Activated T-cell treated with anti-CD3 and anti-CD28 coated beads for 24 hours (primary cell): ENCODE results near the gene NRXN2.

Experiments
- DNase-seq: peaks from one replicate; pipeline ENCODE4 v3.0.0-alpha.2; 2020; ENCODE audit warnings: low read depth

The NRXN2 gene

DNA sequence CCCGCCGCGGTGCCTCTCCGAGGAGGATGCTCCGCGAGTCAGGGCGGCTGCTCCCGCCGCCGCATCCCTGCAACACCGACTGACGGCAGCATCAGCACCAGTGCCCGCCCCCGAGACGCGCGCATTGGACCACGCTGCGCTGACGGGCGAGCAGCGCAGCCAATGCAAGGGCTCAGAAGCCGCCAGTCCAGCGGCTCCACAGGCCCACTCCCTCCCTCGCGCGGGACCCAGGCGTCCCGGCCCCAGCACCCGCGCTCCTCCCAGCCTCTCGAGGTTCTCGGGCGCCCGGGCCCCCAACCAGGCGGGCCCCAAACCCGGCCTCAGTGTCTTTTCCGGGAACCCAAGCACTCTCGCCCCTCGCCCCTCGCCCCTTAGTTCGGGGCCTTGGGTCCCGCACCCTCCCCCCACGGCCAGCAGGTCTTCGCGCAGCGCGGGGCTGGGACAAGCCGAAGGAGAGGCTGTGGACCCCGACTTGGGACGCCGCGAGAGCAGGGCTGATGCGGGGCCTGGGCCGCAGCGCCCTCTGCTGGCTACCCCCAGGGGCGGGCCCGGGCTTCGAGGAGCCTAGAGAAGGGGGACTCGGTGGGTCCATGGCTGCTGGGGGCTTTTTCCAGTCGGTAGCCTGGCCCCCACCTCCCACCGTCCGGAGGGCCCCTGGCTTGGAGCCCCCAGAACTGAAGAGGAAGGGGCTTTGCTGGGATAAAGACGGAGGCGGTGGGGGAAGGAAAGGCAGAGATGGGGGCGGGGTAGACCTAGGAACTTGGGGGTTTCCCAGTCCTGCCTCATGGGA is at the start of gene NRXN2:
NRXN2 (minus strand) TSS at position 81 of the 790 bp plus-strand sequence. CDS start 9,498 bp downstream, outside the sequence.
- peak; percentile 80 for DNase-seq

DNA sequence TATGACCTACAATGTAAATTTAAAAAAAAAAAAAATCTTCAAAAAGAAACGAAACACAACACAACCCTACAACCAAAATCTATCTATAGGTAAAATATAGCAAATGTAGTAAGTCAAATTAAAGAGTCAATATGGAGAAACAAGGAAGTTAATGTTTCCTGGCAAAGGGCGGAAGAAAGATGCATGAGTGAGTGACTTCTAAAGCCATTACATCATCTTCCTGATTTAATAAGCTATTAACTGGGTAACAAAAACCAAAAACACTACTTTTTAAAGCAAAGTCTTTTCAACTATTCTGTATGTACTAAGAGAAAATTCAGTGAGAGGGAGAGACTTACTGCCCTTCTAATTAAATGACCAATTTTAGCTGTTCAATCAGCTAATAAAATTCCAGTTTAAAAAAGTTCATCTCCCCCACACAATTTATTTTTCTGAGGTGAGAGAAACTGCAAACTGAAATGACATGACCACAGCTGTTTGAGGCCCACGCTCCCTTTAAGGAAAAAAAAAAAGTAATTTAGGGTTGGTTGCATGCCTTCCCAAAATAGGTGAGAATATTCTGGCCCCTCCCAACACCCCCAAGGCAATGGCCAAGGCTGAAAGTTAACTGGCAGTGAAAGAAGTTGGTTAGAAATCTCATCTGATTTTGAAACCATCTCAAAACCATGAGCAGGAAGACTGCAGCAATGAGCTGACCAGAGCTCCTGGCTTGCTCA is 49.5 kb upstream of the NRXN2 start:
- no peak for DNase-seq

GRCh38 chr11:64771861-64772260 is 48.9 kb upstream of the NRXN2 start:
- no peak for DNase-seq

DNA sequence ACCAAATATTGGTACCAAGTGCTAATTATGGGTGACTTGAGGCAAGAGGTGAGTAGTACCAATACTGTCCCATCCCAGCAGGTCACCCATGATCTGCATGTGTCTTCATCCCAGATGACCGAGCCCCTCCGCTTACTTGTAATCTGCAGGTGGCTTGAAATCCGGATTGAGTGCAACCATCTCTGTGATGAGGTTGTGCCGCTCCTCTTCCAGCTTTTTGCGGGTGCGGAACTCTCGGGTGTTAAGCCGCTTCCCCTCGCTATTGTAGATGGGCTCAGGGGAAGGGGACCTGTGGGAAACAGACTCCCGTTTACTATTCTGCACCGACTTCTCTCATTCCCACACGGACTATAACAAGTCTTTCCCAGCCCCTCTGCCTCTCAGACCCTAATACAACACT is 47.1 kb upstream of the NRXN2 start:
- DNase-seq = no peak

DNA sequence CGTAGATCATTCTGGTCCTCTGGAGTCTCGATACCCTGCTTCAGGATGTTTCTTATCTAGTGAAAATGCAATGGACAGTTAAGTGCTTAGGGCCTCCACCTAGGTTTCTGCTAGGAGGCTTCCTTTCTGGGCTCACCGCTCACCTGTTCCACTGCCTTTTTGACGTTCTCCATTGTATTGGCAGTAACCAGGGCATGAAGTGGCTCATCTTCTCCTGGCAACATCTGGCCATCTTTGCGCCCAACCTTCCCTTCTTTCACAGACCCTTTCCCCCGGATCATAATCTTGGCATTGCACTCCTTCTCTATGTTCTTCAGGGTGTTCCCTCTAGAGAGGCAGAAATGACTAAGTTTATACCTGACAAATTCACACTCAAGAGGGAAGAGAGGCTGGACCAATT is 46.3 kb upstream of the NRXN2 start:
- DNase-seq = no peak

- no peak for DNase-seq
Observed at GRCh38 chr11:64768300-64768694, 45.3 kb upstream of the NRXN2 start.

GRCh38 chr11:64767344-64768299 is 44.6 kb upstream of the NRXN2 start:
- DNase-seq = peak; percentile 70

DNA sequence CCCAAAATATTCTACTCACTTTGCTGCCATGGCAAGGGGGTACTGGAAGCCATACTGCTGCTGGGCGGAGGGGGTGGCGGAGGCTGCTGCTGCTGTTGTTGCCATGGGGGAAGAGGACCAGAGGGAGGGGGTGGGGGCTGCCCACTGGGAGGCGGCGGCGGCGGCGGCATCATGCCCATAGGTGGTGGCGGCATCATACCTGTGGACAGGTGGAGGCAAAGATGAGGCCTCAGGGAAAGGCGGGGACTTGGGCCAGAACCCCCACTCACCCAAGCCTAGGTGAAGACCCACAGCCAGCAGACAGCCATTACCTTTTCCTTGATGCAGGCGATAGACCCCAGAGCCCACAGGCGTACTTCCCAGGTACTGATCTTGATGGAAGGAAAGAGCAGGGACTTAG is 43.9 kb upstream of the NRXN2 start:
- no peak for DNase-seq

DNA sequence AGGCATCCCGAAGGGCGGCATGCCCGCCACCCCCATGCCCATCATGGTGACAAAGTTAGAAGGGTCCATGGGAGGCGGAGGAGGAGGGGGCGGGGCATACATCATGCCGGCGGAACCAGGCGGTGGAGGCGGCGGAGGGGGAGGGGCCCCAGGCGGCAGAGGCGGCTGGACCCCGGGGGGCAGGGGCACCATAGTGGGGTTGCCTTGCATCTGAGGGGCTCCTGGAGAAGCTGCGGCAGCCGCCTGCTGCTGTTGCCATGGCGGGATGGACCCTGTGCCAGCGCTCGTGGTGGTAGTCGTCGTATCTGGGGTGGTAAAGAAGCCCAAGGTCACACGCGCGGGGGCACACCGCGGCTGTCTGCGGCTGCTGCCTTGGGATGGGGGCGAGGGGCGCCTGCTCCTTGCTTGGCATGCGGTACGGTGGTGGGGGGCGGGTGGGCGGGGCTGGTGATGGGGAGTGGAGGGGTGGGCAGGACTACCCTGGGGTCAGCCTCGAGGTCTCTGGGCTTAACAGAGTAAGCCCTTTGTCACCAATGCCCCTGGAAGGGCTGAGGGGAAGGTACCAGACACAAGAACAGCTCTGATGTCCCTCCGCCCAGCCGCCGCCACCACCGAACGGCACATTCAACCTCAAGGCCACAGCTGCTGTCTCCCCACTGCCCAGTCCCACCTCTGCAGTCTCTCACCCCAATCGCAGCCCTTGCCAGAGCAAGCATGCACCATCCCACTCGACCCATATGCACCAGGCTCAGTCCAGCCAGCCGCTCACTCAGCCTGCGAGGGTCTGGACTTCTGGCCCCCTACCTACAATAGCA is 43.1 kb upstream of the NRXN2 start:
- DNase-seq = no peak

GRCh38 chr11:64765291-64765850 is 42.4 kb upstream of the NRXN2 start:
- no peak for DNase-seq

DNA sequence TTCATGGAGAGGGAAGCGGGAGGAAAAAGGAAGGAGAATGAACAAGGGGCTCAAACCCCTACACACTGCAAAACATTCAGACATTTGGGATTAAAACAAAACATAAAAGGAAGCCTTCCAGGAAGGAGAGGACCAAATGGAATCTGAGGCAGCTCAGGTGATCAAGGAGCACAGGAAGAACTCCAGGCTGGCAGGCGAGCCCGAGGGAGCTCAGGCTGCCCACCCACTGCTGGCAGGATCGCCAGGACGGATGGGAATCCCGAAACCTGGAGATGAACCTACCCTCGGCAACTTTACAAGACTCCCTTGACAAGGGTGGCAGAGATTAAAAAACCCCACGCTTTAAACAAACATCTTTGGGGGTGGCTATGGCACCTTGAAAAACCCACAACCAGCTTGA is 41.8 kb upstream of the NRXN2 start:
- no peak for DNase-seq

DNA sequence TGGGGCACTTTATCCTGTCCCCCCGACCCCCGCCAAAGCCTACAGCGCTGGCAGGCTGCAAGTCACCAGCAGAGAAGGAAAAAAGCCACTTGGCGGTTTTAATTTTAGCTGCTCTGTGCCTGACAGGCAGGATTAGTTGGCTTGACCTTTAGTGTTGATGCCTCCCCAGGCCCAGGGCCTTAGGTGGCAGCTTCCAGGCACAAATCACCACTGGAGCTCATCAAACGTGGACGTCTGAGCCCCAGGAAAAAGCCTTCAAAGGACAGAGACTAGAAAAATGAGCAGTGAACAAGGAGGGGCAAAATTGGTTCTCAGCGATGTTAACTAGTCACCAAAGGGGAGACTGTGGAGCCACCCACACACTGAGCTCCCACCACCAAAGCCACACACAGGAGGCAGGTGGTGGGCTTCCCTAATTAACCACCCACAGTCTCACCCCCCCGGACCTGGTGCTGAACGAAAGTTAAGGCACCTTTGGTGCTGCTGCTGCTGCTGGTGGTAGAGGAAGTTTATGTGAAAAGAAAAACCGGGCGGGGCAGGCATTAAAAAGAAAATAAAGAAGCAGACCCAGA is 41.1 kb upstream of the NRXN2 start:
- DNase-seq = no peak

- DNase-seq = no peak
Observed at GRCh38 chr11:64763526-64764039, 40.6 kb upstream of the NRXN2 start.

DNA sequence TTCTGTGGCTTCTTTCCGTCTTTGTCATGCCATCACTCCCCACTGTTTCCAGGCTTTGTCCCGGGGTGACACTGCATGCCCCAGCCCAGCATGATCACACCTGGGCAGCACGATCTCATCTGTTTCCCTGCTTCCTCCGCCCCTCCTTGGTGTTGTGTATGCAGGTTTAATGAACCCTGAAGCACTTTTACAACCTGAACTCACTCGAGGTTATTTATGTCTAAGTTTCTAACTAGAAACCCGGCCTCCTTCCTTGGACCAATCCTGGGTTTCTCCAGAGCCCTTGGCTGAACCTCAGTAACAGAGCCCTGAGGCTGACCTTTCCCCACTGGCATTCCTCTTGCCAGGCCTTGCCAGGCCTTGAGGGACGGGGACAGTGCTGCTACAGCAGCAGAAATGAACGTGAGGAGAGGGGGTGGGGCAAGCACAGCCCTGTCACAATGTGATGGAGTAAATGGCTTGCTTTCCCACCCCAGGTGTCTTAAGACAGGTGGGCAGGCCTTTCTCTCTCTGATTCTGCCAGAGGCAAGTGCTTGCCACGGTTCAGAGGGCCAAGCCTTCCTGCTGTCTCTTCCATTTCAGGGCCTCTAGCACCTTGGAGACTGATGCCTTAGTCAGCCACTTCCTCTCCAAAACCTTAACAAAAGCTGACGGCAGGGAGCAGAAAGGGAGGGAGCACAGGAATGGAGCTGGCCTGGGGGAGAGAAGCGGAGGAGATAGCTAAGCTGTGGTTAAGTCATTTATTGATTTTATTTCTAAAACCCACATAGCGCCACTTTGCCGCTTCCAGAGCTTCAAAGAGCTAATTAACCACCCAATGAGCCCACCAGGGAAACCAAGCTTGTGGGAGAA is 39.9 kb upstream of the NRXN2 start:
- DNase-seq = no peak

- no peak for DNase-seq
Observed at GRCh38 chr11:64762277-64762673, 39.3 kb upstream of the NRXN2 start.

DNA sequence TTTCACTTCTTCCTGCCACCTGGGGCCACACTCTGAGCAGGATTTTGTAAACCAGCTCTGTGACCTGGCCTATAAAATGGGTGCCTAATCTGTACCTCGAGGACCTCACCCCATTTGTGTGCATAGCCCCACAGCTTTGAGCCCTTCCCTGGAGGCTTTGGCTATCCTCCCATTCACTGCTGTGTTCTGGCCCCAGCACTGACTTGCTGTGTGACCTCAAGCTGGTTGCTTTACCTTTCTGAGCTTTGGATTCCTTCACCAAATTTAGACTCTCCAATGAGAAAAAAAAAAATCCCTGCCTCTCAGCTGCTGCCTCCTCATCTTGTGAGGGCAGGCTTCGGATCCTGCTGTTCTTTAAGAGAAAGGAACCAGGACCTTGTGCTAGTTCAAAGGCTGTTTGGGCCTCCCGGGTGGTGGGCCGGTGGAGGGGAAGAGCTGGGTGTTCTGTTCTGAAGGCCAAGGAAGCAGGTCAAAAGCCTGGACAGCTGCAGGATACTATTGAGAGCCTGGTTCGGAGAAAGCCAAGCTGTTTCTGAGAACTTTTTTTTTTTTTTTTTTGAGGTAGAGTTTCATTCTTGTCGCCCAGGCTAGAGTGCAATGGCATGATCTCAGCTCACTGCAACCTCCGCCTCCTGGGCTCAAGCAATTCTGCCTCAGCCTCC is 37.9 kb upstream of the NRXN2 start:
- no peak for DNase-seq

DNA sequence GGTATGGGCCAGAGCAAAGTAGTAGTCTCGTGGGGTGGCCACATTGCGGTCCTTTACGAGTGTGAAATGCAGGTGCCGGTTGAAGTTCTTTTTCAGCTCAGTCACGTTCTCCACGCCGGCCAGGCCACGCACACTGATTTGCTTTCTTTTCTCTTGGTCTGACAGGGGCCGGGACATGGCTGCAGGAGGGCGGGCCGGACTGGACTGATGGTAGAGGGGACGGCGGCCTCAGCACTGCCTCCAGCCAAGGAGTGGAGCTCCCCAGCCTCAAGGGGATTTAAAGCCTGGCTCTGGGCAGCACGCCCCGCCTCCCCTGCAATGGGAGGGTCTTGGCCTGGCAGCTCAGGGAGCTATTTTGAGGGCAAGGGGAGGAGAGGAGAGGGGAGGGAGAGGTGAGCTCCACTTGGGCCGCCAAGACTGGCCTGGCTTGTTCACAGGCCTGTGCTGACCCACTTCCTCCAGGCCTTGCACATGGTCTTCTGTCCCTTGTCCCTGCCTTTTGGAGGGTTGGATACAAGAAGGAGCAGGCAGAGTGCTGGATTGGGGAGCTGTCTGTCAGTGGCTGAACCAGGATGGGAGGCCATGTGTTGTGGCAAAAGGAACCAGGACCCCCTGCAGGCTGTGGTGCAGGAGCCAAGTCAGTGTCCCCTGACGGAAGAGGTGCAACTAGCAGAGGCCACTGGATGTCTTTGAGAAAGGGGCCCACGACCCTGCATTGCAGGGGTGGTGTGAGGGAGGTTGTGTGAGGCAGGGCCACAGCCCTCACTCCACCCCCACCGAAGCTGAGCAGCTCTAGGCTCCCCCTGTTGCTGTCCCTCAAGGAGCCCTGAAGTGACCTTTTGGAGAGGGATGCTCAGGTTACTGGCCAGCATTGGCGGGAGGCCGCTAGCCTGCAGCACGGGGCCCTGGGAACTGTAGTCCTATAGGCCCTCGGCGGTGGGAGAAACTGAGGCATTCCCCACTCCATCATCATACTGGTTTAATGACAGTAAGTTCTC is 37.0 kb upstream of the NRXN2 start, which contains the start of gene PYGM:
PYGM (minus strand) TSS at position 253 of the 998 bp plus-strand sequence; CDS start at position 177, 76 bp downstream.
- DNase-seq = no peak
